Measurements from ENCODE around the gene ZBTB6. TPM values are rescaled to one million over a fixed set of nuclear protein-coding genes. Genes with fewer than 3 reads are reported as not detected.

ZBTB6 gene
- total and polyA plus RNA-seq, 9 of the 15 experiments (the other 6 are each of a cell fraction or from before 2014, with no cell fraction given): 1.4 to 7.2 (median 5.3) TPM

GRCh38 chr9:122940749-122941581, 27.8 kb upstream of the ZBTB6 start, which contains the start of gene RABGAP1 (continued):
- TF ChIP-seq ZNF316 (IDR thresholded peaks at IDR 0.05) (no peak), TRIM24 (IDR thresholded peaks at IDR 0.05) (no peak; a peak in 1 of 4 replicates), ZNF511 (CRISPR knock-in tag; IDR thresholded peaks at IDR 0.05) (0 out of 2 replicates have a peak, but pooled peaks have one; percentile 28), MTA1 (IDR thresholded peaks at IDR 0.05; ENCODE audit: borderline replicate concordance) (peak; percentile 74; the same call in 1 of the 2 replicates), EHMT2 (IDR thresholded peaks at IDR 0.05) (peak; percentile 79; the same call in 1 of the 2 replicates), ZNF431 (CRISPR knock-in tag; IDR thresholded peaks at IDR 0.05) (no peak), SIN3A (IDR thresholded peaks at IDR 0.05; ENCODE audit: borderline replicate concordance in 2 of 2, control insufficient read depth in 1 of 2, low read depth in 2 of 2, low read length in 2 of 2) (peak in 1 of 2 experiments; percentile 43; a peak in 2 of 4 replicates), MTA3 (IDR thresholded peaks at IDR 0.05; ENCODE audit: borderline replicate concordance) (no peak), BHLHE40 (IDR thresholded peaks at IDR 0.05; ENCODE audit: low read length) (peak; percentile 92), HDAC1 (IDR thresholded peaks at IDR 0.05) (peak in 1 of 2 experiments; percentile 39; a peak in 2 of 4 replicates), EZH2 (IDR thresholded peaks at IDR 0.05; ENCODE audit: borderline replicate concordance, low read depth, low read length) (no peak), ZNF318 (IDR thresholded peaks at IDR 0.05; ENCODE audit: borderline replicate concordance in 1 of 2, low read depth in 1 of 2) (no peak), NKRF (IDR thresholded peaks at IDR 0.05; ENCODE audit: borderline replicate concordance) (no peak), SAFB (IDR thresholded peaks at IDR 0.05; ENCODE audit: borderline replicate concordance, low read depth, low read length) (no peak)
- TF ChIP-seq, protein P1, sequence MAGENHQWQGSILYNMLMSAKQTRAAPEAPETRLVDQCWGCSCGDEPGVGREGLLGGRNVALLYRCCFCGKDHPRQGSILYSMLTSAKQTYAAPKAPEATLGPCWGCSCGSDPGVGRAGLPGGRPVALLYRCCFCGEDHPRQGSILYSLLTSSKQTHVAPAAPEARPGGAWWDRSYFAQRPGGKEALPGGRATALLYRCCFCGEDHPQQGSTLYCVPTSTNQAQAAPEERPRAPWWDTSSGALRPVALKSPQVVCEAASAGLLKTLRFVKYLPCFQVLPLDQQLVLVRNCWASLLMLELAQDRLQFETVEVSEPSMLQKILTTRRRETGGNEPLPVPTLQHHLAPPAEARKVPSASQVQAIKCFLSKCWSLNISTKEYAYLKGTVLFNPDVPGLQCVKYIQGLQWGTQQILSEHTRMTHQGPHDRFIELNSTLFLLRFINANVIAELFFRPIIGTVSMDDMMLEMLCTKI (IDR thresholded peaks at IDR 0.05; ENCODE audit: partially characterized antibody): no peak
